NB4 (cell line): ENCODE data around the gene RAD51B.

Experiments
- MYC ChIP-seq: IDR thresholded peaks from 2 replicates; pipeline ENCODE4 v1.6.1; 2011; ENCODE audit warnings: low read depth, low read length
- POLR2A ChIP-seq: IDR thresholded peaks from 2 replicates; pipeline ENCODE4 v1.6.1; 2011; ENCODE audit warnings: mild to moderate bottlenecking; ENCODE audit not compliant: insufficient read length; ENCODE audit errors: extremely low read depth
- TF ChIP-seq, protein P1 (sequence below): IDR thresholded peaks from one replicate; pipeline ENCODE4 v1.5.1; 2012; ENCODE audit warnings: low read depth, low read length
- TF ChIP-seq, protein P2 (sequence below): IDR thresholded peaks from 2 replicates; pipeline ENCODE4 v1.6.1; 2011; ENCODE audit warnings: low read depth, low read length

DNA sequence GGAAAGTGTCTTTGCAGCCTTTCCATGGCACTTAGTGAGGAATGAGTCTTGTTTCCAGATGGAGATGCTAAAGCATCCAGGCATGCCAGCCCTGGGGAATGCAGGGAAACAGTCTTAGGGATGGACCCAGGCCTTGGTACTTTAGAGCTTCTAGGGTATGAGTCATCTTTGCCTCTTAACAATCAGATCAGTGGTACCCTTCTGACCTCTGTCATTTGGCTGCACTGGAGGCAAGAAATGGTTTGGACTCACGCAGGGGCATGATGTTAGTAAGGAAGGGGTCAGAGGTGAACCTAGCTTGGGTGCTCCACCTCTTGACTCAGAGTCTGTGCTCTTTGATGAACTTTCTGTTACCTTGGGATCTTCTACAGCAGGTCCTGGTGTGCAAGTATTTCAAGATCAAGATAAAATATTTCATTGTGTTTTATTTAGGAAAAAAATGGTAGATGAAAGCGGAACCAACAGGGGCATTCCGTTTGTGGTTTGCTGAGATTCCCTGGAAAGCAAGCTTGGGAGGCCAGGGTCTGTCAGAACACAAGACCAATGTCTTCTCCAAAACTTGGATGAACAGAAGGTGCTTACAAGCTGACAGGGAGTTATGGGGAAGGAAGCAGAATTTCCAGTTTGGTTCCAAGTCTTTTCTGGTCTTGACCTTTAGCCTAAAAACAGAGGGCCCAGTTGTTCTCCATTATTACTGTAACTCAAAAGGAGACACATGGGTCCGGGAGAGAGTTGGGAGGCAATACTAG lies 757.1 kb downstream of the RAD51B start:
- TF ChIP-seq, protein P1, sequence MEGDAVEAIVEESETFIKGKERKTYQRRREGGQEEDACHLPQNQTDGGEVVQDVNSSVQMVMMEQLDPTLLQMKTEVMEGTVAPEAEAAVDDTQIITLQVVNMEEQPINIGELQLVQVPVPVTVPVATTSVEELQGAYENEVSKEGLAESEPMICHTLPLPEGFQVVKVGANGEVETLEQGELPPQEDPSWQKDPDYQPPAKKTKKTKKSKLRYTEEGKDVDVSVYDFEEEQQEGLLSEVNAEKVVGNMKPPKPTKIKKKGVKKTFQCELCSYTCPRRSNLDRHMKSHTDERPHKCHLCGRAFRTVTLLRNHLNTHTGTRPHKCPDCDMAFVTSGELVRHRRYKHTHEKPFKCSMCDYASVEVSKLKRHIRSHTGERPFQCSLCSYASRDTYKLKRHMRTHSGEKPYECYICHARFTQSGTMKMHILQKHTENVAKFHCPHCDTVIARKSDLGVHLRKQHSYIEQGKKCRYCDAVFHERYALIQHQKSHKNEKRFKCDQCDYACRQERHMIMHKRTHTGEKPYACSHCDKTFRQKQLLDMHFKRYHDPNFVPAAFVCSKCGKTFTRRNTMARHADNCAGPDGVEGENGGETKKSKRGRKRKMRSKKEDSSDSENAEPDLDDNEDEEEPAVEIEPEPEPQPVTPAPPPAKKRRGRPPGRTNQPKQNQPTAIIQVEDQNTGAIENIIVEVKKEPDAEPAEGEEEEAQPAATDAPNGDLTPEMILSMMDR: no peak
- TF ChIP-seq POLR2A: no peak
- TF ChIP-seq, protein P2, sequence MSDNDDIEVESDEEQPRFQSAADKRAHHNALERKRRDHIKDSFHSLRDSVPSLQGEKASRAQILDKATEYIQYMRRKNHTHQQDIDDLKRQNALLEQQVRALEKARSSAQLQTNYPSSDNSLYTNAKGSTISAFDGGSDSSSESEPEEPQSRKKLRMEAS: no peak
- no peak for TF ChIP-seq MYC
